Naive thymus-derived CD4-positive, alpha-beta T cell (primary cell): ENCODE measurements around the gene RNF113B. TPM values are rescaled to one million over a fixed set of nuclear protein-coding genes. Genes with fewer than 3 reads are reported as not detected.

Source experiments
- ATAC-seq: fragments of 150-1000 bp; cut with Tn5 transposase; 2 replicates; pipeline ENCODE4 v1.10.0; 2021; ENCODE audit warnings: mild to moderate bottlenecking, moderate library complexity
- CTCF ChIA-PET: fragments of 350-600 bp; sonication (Branson Sonifier 250); formaldehyde crosslinking; loops from one replicate; lab custom pipeline; 2021; ENCODE audit warnings: antibody characterized with exemption; lab: Charles Lee
- POLR2A ChIA-PET: fragments of 350-600 bp; sonication (Branson Sonifier 250); formaldehyde crosslinking; loops from one replicate; lab custom pipeline; 2021; ENCODE audit warnings: antibody characterized with exemption, inconsistent platforms; lab: Charles Lee
- DNase-seq, 9 donors: peaks; one replicate each; pipeline versions ENCODE4 v3.0.0 to v3.0.0-alpha.2; 2020 to 2022; ENCODE audit warnings: mixed read lengths in 1 of 9
- H3K27ac ChIP-seq: one replicate; pipeline ENCODE4 v1.7.0; 2013; ENCODE audit warnings: mild to moderate bottlenecking, low read depth, low read length, moderate library complexity
- H3K27me3 ChIP-seq, 2 donors: one replicate each; pipeline ENCODE4 v1.7.0; 2013; ENCODE audit warnings: low read length in 2 of 2, mild to moderate bottlenecking in 2 of 2, moderate library complexity in 2 of 2; ENCODE audit not compliant: control insufficient read depth in 2 of 2, insufficient read depth in 2 of 2
- H3K36me3 ChIP-seq, 3 experiments: 1 replicate in 2 of 3; 2 replicates in 1 of 3; pipeline ENCODE4 v1.7.0; 2013; ENCODE audit warnings: low read length in 3 of 3, mild to moderate bottlenecking in 3 of 3, moderate library complexity in 1 of 3; ENCODE audit not compliant: insufficient read depth in 3 of 3, control insufficient read depth in 2 of 3
- H3K4me1 ChIP-seq, 2 donors: one replicate each; pipeline ENCODE4 v1.7.0; 2013; ENCODE audit warnings: low read length in 2 of 2, mild to moderate bottlenecking in 2 of 2, moderate library complexity in 1 of 2; ENCODE audit not compliant: control insufficient read depth in 2 of 2, insufficient read depth in 2 of 2
- H3K4me3 ChIP-seq: 2 replicates; pipeline ENCODE4 v1.7.0; 2013; ENCODE audit warnings: mild to moderate bottlenecking, low read length
- H3K9me3 ChIP-seq, 3 experiments: 1 replicate in 2 of 3; 2 replicates in 1 of 3; pipeline ENCODE4 v1.7.0; 2013; ENCODE audit warnings: low read length in 3 of 3; ENCODE audit not compliant: control insufficient read depth in 2 of 3
- H3K27ac Mint-ChIP-seq, 9 donors: one replicate each; pipeline ENCODE4 v1.8.0; 2020 to 2022; ENCODE audit warnings: mixed read lengths in 9 of 9, mild to moderate bottlenecking in 8 of 9, moderate library complexity in 5 of 9, inconsistent platforms in 2 of 9
- H3K27me3 Mint-ChIP-seq, 5 donors: one replicate each; pipeline ENCODE4 v1.8.0; 2021 to 2022; ENCODE audit warnings: mixed read lengths in 5 of 5, mild to moderate bottlenecking in 1 of 5
- H3K36me3 Mint-ChIP-seq, 5 donors: one replicate each; pipeline ENCODE4 v1.8.0; 2020 to 2022; ENCODE audit warnings: mixed read lengths in 5 of 5, mild to moderate bottlenecking in 3 of 5, inconsistent platforms in 1 of 5
- H3K4me1 Mint-ChIP-seq, 7 donors: one replicate each; pipeline ENCODE4 v1.8.0; 2020 to 2022; ENCODE audit warnings: mixed read lengths in 7 of 7, mild to moderate bottlenecking in 3 of 7, inconsistent platforms in 1 of 7
- H3K4me3 Mint-ChIP-seq, 10 donors: one replicate each; pipeline ENCODE4 v1.8.0; 2020 to 2022; ENCODE audit warnings: mild to moderate bottlenecking in 10 of 10, mixed read lengths in 10 of 10, moderate library complexity in 6 of 10, inconsistent platforms in 2 of 10
- H3K9me3 Mint-ChIP-seq, 11 donors: one replicate each; pipeline ENCODE4 v1.8.0; 2020 to 2022; ENCODE audit warnings: mixed read lengths in 11 of 11, mild to moderate bottlenecking in 4 of 11, inconsistent platforms in 1 of 11, moderate library complexity in 1 of 11
- intact Hi-C, 2 donors: fragments of 100-400 bp; cut with micrococcal nuclease; formaldehyde crosslinking; loops; one replicate each; pipeline ENCODE4 v1.15.1; 2023
- polyA plus RNA-seq, 2 donors: library from polyadenylated mRNA; unstranded; fragments of 300-500 nt; fragmentation: Illumina TruSeq; gene quantifications; one replicate each; pipeline ENCODE4 v1.2.3, GENCODE V29; 2021
- total RNA-seq, 6 experiments: library from RNA in 5 of 6; stranded (reverse) in 5 of 6; gene quantifications; 1 replicate in 5 of 6; 2 replicates in 1 of 6; pipeline ENCODE4 v1.2.3 and lab custom pipeline; 2021 to 2026

Gene RNF113B
- total and polyA plus RNA-seq, 7 experiments from 2014 or later = not detected

GRCh38 chr13:98181111-98181815 is 4.2 kb upstream of the RNF113B start:
- Mint-ChIP-seq H3K27me3 (peaks cover 0 to 17% (median 7%) of the 10 kb centered on the region in 5 donors), H3K4me1 (no peaks in the 10 kb centered on the region), H3K4me3 (no peak overlapping the region), H3K27ac (no peak overlapping the region), H3K36me3 (peaks cover 0 to 4% (median 0%) of the 10 kb centered on the region in 5 donors), H3K9me3 (peaks cover 0 to 4% (median 0%) of the 10 kb centered on the region in 11 donors)
- Histone ChIP-seq H3K36me3 (no peaks in the 10 kb centered on the region), H3K4me3 (no peak overlapping the region), H3K27me3 (no peaks in the 10 kb centered on the region), H3K9me3 (no peaks in the 10 kb centered on the region), H3K27ac (no peak overlapping the region), H3K4me1 (no peaks in the 10 kb centered on the region)
- CTCF ChIA-PET = no interaction called here
- ATAC-seq (no peak), DNase-seq (no peak)
- POLR2A ChIA-PET = no interaction called here
- intact Hi-C loops = no loop called here

GRCh38 chr13:98180092-98180491 is 3.0 kb upstream of the RNF113B start:
- Mint-ChIP-seq H3K9me3 (peaks cover 0 to 4% (median 0%) of the 10 kb centered on the region in 11 donors), H3K27me3 (peaks cover 0 to 12% (median 6%) of the 10 kb centered on the region in 5 donors), H3K27ac (peak overlapping the region in 1 of 9 donors; percentile 62), H3K4me1 (no peaks in the 10 kb centered on the region), H3K4me3 (no peak overlapping the region), H3K36me3 (peaks cover 0 to 4% (median 0%) of the 10 kb centered on the region in 5 donors)
- H3K4me3 ChIP-seq = no peak overlapping the region
- intact Hi-C loops = no loop called here
- ChIA-PET CTCF (no interaction called here), POLR2A (no interaction called here)
- H3K4me1 ChIP-seq = no peaks in the 10 kb centered on the region
- no peak for ATAC-seq
- H3K27ac ChIP-seq = no peak overlapping the region
- no peaks in the 10 kb centered on the region for H3K27me3 ChIP-seq
- H3K9me3 ChIP-seq = no peaks in the 10 kb centered on the region
- no peaks in the 10 kb centered on the region for H3K36me3 ChIP-seq
- no peak for DNase-seq

- Histone ChIP-seq H3K9me3 (no peaks in the 10 kb centered on the region), H3K27ac (no peak overlapping the region), H3K27me3 (no peaks in the 10 kb centered on the region), H3K4me1 (no peaks in the 10 kb centered on the region), H3K4me3 (no peak overlapping the region), H3K36me3 (no peaks in the 10 kb centered on the region)
- Mint-ChIP-seq H3K4me1 (no peaks in the 10 kb centered on the region), H3K36me3 (peaks cover 0 to 3% (median 0%) of the 10 kb centered on the region in 5 donors), H3K4me3 (no peak overlapping the region), H3K27me3 (peaks cover 3 to 32% (median 18%) of the 10 kb centered on the region in 5 donors), H3K9me3 (peaks cover 0 to 4% (median 0%) of the 10 kb centered on the region in 11 donors), H3K27ac (no peak overlapping the region)
- ATAC-seq = no peak
- intact Hi-C loops = no loop called here
- CTCF ChIA-PET = no interaction called here
- POLR2A ChIA-PET = interaction anchor here (0.7 kb wide), 1 partner anchor 15 kb away, joined by 3 read pairs; no protein-coding TSS in a partner anchor
- no peak for DNase-seq
These were observed 1.2 kb downstream of the RNF113B start for GRCh38 chr13:98175823-98176222.

- ATAC-seq (no peak), DNase-seq (no peak)
- Mint-ChIP-seq H3K9me3 (peaks cover 0 to 2% (median 0%) of the 10 kb centered on the region in 11 donors), H3K4me3 (no peak overlapping the region), H3K27me3 (peaks cover 3 to 32% (median 20%) of the 10 kb centered on the region in 5 donors), H3K4me1 (no peaks in the 10 kb centered on the region), H3K36me3 (no peaks in the 10 kb centered on the region), H3K27ac (no peak overlapping the region)
- H3K9me3 ChIP-seq = no peaks in the 10 kb centered on the region
- no peaks in the 10 kb centered on the region for H3K27me3 ChIP-seq
- H3K4me1 ChIP-seq = no peaks in the 10 kb centered on the region
- ChIA-PET POLR2A (no interaction called here), CTCF (no interaction called here)
- intact Hi-C loops = no loop called here
- no peaks in the 10 kb centered on the region for H3K36me3 ChIP-seq
- H3K27ac ChIP-seq = no peak overlapping the region
- no peak overlapping the region for H3K4me3 ChIP-seq
These were observed 2.0 kb downstream of the RNF113B start for GRCh38 chr13:98175043-98175442.

- H3K27me3 ChIP-seq = no peaks in the 10 kb centered on the region
- DNase-seq = no peak
- no peak overlapping the region for H3K27ac Mint-ChIP-seq
- ATAC-seq = no peak
- H3K9me3 Mint-ChIP-seq = peaks cover 0 to 2% (median 0%) of the 10 kb centered on the region in 11 donors
- H3K27me3 Mint-ChIP-seq = peaks cover 3 to 33% (median 21%) of the 10 kb centered on the region in 5 donors
- H3K36me3 Mint-ChIP-seq = no peaks in the 10 kb centered on the region
- H3K36me3 ChIP-seq = no peaks in the 10 kb centered on the region
- H3K4me3 ChIP-seq = no peak overlapping the region
- H3K9me3 ChIP-seq = no peaks in the 10 kb centered on the region
- no peaks in the 10 kb centered on the region for H3K4me1 Mint-ChIP-seq
- H3K4me3 Mint-ChIP-seq = no peak overlapping the region
- POLR2A ChIA-PET = no interaction called here
- intact Hi-C loops = no loop called here
- no peaks in the 10 kb centered on the region for H3K4me1 ChIP-seq
- H3K27ac ChIP-seq = no peak overlapping the region
- CTCF ChIA-PET = no interaction called here
These were observed 2.8 kb downstream of the RNF113B start for GRCh38 chr13:98174307-98174706.

DNA sequence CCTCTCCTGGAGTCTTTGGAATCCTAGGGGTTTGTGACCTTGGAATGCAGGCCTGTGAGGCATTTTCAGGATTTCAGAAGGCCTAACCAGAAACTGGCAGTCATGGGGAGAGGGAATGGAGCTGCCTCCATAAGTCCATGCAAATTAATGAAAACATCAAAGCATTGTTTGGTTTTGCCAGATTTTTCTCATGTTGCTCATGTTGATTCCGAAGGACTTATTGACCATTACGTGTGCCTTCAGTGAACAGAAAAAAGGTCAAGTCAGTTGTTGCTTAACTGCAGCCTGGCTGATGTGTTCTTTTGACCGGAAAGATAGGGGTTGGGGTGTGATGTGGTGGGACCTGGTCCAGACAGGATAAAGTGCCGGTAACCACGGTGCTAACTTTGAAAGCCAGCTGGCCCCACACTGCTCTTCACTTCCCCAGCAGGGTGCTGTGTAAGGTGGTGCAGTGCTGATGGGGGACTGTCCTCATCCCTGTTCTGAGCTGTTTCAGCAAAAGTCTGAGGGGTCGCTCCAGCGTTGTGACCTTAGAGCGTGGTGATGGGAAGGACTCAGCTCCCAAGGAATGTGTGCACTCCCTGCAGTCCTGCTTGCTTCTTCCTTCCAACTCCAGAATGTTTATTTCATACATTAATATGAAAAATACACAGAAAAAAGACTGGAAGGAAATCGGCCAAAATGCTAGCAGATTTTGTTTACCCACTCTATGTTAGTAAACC is 3.5 kb downstream of the RNF113B start:
- ChIA-PET CTCF (no interaction called here), POLR2A (no interaction called here)
- intact Hi-C loops = no loop called here
- Mint-ChIP-seq H3K27ac (no peak overlapping the region), H3K36me3 (no peaks in the 10 kb centered on the region), H3K9me3 (peaks cover 0 to 2% (median 0%) of the 10 kb centered on the region in 11 donors), H3K4me1 (no peaks in the 10 kb centered on the region), H3K27me3 (peaks cover 3 to 39% (median 25%) of the 10 kb centered on the region in 5 donors), H3K4me3 (no peak overlapping the region)
- Histone ChIP-seq H3K36me3 (no peaks in the 10 kb centered on the region), H3K4me3 (no peak overlapping the region), H3K9me3 (no peaks in the 10 kb centered on the region), H3K4me1 (no peaks in the 10 kb centered on the region), H3K27me3 (no peaks in the 10 kb centered on the region), H3K27ac (no peak overlapping the region)
- ATAC-seq = no peak
- DNase-seq = no peak
